HCT116 (cell line): ENCODE measurements around the gene ASS1. TPM values are rescaled to one million over a fixed set of nuclear protein-coding genes. Genes with fewer than 3 reads are reported as not detected.

Experiments used
- ATAC-seq: fragments of 200-7000 bp; cut with Tn5 transposase; 2 replicates; pipeline ENCODE4 v1.9.1; 2020; ENCODE audit warnings: mild to moderate bottlenecking, moderate library complexity
- BruUV-seq: library from RNA; stranded (reverse); fragments of 400-500 nt; replicated peaks from 2 replicates; lab custom pipeline; 2021; lab: Mats Ljungman, UMichigan
- CTCF ChIA-PET: fragments of 300-600 bp; sonication (Branson Sonifier 250); formaldehyde crosslinking; loops from one replicate; lab custom pipeline; 2021; ENCODE audit warnings: antibody characterized with exemption; lab: Charles Lee
- POLR2A ChIA-PET: fragments of 300-600, 350-600 bp; sonication (Branson Sonifier 250); formaldehyde crosslinking; loops from one replicate; lab custom pipeline; 2021; ENCODE audit warnings: antibody characterized with exemption; lab: Charles Lee
- RAD21 ChIA-PET, 2 experiments: fragments of 300-600 bp; sonication (Branson Sonifier 250); formaldehyde crosslinking; loops; one replicate each; lab custom pipeline; 2023; ENCODE audit warnings: low total read pairs in 2 of 2; ENCODE audit not compliant: uncharacterized antibody in 2 of 2, unreplicated experiment in 2 of 2, low non-redundant PET in 1 of 2; lab: Charles Lee
- DNase-seq: peaks from one replicate; pipeline ENCODE4 v3.0.0-alpha.2; 2010; ENCODE audit warnings: low read depth, low spot score
- H2AFZ ChIP-seq: fragments of 200-600 bp; shearing (Covaris generic), sonication (generic); 2 replicates; pipeline ENCODE4 v1.6.1; 2017; ENCODE audit warnings: low read depth, mixed run types, mixed read lengths, antibody characterized with exemption, low read length; ENCODE audit not compliant: poor library complexity, severe bottlenecking
- H3K27ac ChIP-seq: 2 replicates; pipeline ENCODE4 v1.5.1; 2012; ENCODE audit warnings: low read depth, low read length
- H3K27me3 ChIP-seq: fragments of 200-600 bp; sonication (generic); 2 replicates; pipeline ENCODE4 v1.6.1; 2016; ENCODE audit warnings: mixed run types, low read length, mixed read lengths; ENCODE audit not compliant: insufficient read depth
- H3K36me3 ChIP-seq, 2 experiments: fragments of 200-500 bp in 1 of 2; fragments of 200-600 bp in 1 of 2; sonication (Bioruptor generic) in 1 of 2; sonication (generic) in 1 of 2; 2 replicates each; pipeline versions ENCODE4 v1.5.1 to v1.6.1; 2014 to 2016; ENCODE audit warnings: low read length in 2 of 2, inconsistent platforms in 1 of 2, mixed read lengths in 1 of 2, mixed run types in 1 of 2; ENCODE audit not compliant: insufficient read depth in 2 of 2, control insufficient read depth in 1 of 2
- H3K4me1 ChIP-seq, 2 experiments: fragments of 200-600 bp in 1 of 2; sonication (generic) in 1 of 2; 2 replicates each; pipeline versions ENCODE4 v1.5.1 to v1.6.1; 2012 to 2017; ENCODE audit warnings: low read length in 2 of 2, inconsistent platforms in 1 of 2, mild to moderate bottlenecking in 1 of 2, mixed read lengths in 1 of 2, mixed run types in 1 of 2, moderate library complexity in 1 of 2; ENCODE audit not compliant: insufficient read depth in 2 of 2, control insufficient read depth in 1 of 2
- H3K4me2 ChIP-seq: fragments of 200-600 bp; sonication (generic); 2 replicates; pipeline ENCODE4 v1.6.1; 2017; ENCODE audit warnings: mixed run types, low read length, mixed read lengths
- H3K4me3 ChIP-seq, 2 experiments: fragments of 200-600 bp in 1 of 2; sonication (generic) in 1 of 2; replicated peaks in 1 of 2; 2 replicates each; pipeline ENCODE4 v1.5.1; 2011 to 2016; ENCODE audit warnings: low read length in 2 of 2, control low read depth in 1 of 2, low read depth in 1 of 2, mild to moderate bottlenecking in 1 of 2, mixed read lengths in 1 of 2, mixed run types in 1 of 2
- H3K79me2 ChIP-seq: fragments of 200-600 bp; sonication (generic); 2 replicates; pipeline ENCODE4 v1.6.1; 2017; ENCODE audit warnings: mild to moderate bottlenecking, mixed run types, low read length, moderate library complexity, mixed read lengths; ENCODE audit not compliant: insufficient read depth
- H3K9ac ChIP-seq: fragments of 200-600 bp; sonication (generic); 2 replicates; pipeline ENCODE4 v1.6.1; 2016; ENCODE audit warnings: low read length, mixed read lengths
- H3K9me2 ChIP-seq: fragments of 200-600 bp; sonication (generic), shearing (Covaris generic); 2 replicates; pipeline ENCODE4 v1.6.1; 2017; ENCODE audit warnings: mixed run types, mild to moderate bottlenecking, moderate library complexity; ENCODE audit not compliant: insufficient read depth
- H3K9me3 ChIP-seq, 2 experiments: fragments of 200-500 bp in 1 of 2; fragments of 200-600 bp in 1 of 2; sonication (Bioruptor generic) in 1 of 2; sonication (generic) in 1 of 2; 2 replicates each; pipeline ENCODE4 v1.6.1; 2014 to 2017; ENCODE audit warnings: low read length in 2 of 2, mixed read lengths in 2 of 2, inconsistent platforms in 1 of 2, low read depth in 1 of 2, mild to moderate bottlenecking in 1 of 2, mixed run types in 1 of 2, moderate library complexity in 1 of 2; ENCODE audit not compliant: control insufficient read depth in 1 of 2, insufficient read depth in 1 of 2
- H4K20me1 ChIP-seq: fragments of 200-600 bp; sonication (generic), shearing (Covaris generic); 2 replicates; pipeline ENCODE4 v1.6.1; 2017; ENCODE audit warnings: mixed run types, mild to moderate bottlenecking, moderate library complexity; ENCODE audit not compliant: insufficient read depth
- ATF3 ChIP-seq: IDR thresholded peaks from 2 replicates; pipeline ENCODE4 v1.6.1; 2012
- CBX3 ChIP-seq: IDR thresholded peaks from 2 replicates; pipeline ENCODE4 v1.6.1; 2012; ENCODE audit warnings: low read depth
- CTCF ChIP-seq, 3 experiments: fragments of 200-600 bp in 1 of 3; sonication (generic) in 1 of 3; IDR thresholded peaks in 2 of 3; conservative IDR thresholded peaks in 1 of 3; 2 replicates each; pipeline ENCODE4 v1.5.1; 2012 to 2017; ENCODE audit warnings: low read depth in 2 of 3, low read length in 2 of 3, antibody characterized with exemption in 1 of 3, borderline replicate concordance in 1 of 3, control low read depth in 1 of 3, mild to moderate bottlenecking in 1 of 3, mixed read lengths in 1 of 3, mixed run types in 1 of 3, moderate library complexity in 1 of 3; ENCODE audit not compliant: insufficient read depth in 1 of 3
- ELF1 ChIP-seq: IDR thresholded peaks from 2 replicates; pipeline ENCODE4 v1.6.1; 2012; ENCODE audit warnings: low read depth, borderline replicate concordance
- FOSL1 ChIP-seq: IDR thresholded peaks from 2 replicates; pipeline ENCODE4 v1.6.1; 2012; ENCODE audit warnings: low read depth
- JUND ChIP-seq: IDR thresholded peaks from 2 replicates; pipeline ENCODE4 v1.6.1; 2012
- MAX ChIP-seq: IDR thresholded peaks from 2 replicates; pipeline ENCODE4 v1.6.1; 2012
- POLR2A ChIP-seq: IDR thresholded peaks from 2 replicates; pipeline ENCODE4 v1.7.0; 2011; ENCODE audit warnings: borderline replicate concordance; ENCODE audit not compliant: insufficient read depth, insufficient read length; ENCODE audit errors: extremely low read depth
- SIN3A ChIP-seq: IDR thresholded peaks from 2 replicates; pipeline ENCODE4 v1.6.1; 2012; ENCODE audit warnings: low read depth
- SP1 ChIP-seq: IDR thresholded peaks from 2 replicates; pipeline ENCODE4 v1.6.1; 2012; ENCODE audit warnings: low read depth
- TCF7L2 ChIP-seq: IDR thresholded peaks from 2 replicates; pipeline ENCODE4 v1.7.0; 2011; ENCODE audit warnings: borderline replicate concordance, inconsistent platforms; ENCODE audit not compliant: insufficient read depth, insufficient read length; ENCODE audit errors: extremely low read depth
- YY1 ChIP-seq: IDR thresholded peaks from 2 replicates; pipeline ENCODE4 v1.6.1; 2011; ENCODE audit warnings: low read length, low read depth, moderate library complexity, mild to moderate bottlenecking; ENCODE audit not compliant: insufficient replicate concordance; ENCODE audit errors: extremely low read depth
- ZNF274 ChIP-seq: fragments of 200-500 bp; sonication (Bioruptor generic); IDR thresholded peaks from 2 replicates; pipeline ENCODE4 v1.6.1; 2014; ENCODE audit warnings: mild to moderate bottlenecking, low read depth, low read length, inconsistent platforms
- intact Hi-C: fragments of 100-400 bp; cut with micrococcal nuclease; formaldehyde crosslinking; loops from 2 replicates; pipeline ENCODE4 v1.10.0; 2022
- total RNA-seq: library from RNA; stranded (reverse); gene quantifications from one replicate; pipeline ENCODE4 v1.2.1, GENCODE V29; 2021; ENCODE audit not compliant: unreplicated experiment

The ASS1 gene
- total RNA-seq, 1 experiment from 2014 or later: 92.6 TPM

GRCh38 chr9:130429831-130430230 lies 14.9 kb upstream of the ASS1 start:
- RAD21 ChIA-PET: no interaction called here
- no peaks in the 10 kb centered on the region for H3K79me2 ChIP-seq
- no peak overlapping the region for H3K4me3 ChIP-seq
- no peaks in the 10 kb centered on the region for H3K9me2 ChIP-seq
- TF ChIP-seq ELF1 (no peak), FOSL1 (no peak), JUND (no peak), ATF3 (no peak), SIN3A (no peak), MAX (no peak), YY1 (no peak), ZNF274 (no peak), POLR2A (no peak), CTCF (IDR thresholded peaks at IDR 0.05 in 2 of 3, conservative IDR thresholded peaks at IDR 0.05 in 1 of 3; ENCODE audit: borderline replicate concordance in 1 of 3, insufficient read depth in 1 of 3, low read depth in 2 of 3, low read length in 2 of 3) (no peak), SP1 (no peak), TCF7L2 (no peak), CBX3 (no peak)
- POLR2A ChIA-PET: no interaction called here
- H2AFZ ChIP-seq: no peak overlapping the region
- ATAC-seq: no peak
- no peaks in the 10 kb centered on the region for H3K36me3 ChIP-seq
- peaks cover 13 to 19% of the 10 kb centered on the region in 2 experiments for H3K4me1 ChIP-seq
- H3K27ac ChIP-seq: no peak overlapping the region
- intact Hi-C loops: no loop called here
- H3K9me3 ChIP-seq: no peaks in the 10 kb centered on the region
- CTCF ChIA-PET: no interaction called here
- no peak overlapping the region for H3K9ac ChIP-seq
- H3K4me2 ChIP-seq: no peak overlapping the region
- H3K27me3 ChIP-seq: no peaks in the 10 kb centered on the region
- no TSS peak for BruUV-seq
- no peak for DNase-seq
- H4K20me1 ChIP-seq: no peaks in the 10 kb centered on the region
